HG03103 (cell line): ENCODE results near the gene GORASP1.

Source experiments
- ATAC-seq: cut with Tn5 transposase; IDR thresholded peaks from one replicate; pipeline ENCODE4 v1.9.1; 2021; ENCODE audit warnings: low read depth; ENCODE audit not compliant: unreplicated experiment

GORASP1 gene

DNA sequence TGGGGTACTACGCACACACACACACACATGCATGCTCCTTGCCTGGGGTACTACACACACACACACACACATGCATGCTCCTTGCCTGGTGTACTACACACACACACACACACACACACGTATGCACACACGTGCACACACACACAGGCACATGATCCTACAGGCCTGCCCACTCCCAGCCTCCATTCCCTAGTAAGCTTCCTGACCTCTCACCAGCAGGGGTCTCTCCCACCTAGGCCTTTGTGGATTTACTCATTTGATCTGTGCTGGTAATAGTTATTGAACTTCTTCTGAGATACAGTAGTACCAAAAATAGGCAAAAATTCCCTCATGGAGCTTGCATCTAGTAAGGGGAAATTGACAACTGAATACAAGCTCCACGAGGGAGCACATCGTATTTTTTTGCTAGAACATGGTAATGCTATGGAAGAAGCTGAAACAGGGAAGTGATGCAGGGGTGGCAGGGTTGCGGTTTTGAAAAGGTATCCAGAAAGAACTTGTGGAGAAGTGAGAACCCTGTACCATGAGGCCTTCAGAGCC is 19.2 kb upstream of the GORASP1 start:
- no peak for ATAC-seq

DNA sequence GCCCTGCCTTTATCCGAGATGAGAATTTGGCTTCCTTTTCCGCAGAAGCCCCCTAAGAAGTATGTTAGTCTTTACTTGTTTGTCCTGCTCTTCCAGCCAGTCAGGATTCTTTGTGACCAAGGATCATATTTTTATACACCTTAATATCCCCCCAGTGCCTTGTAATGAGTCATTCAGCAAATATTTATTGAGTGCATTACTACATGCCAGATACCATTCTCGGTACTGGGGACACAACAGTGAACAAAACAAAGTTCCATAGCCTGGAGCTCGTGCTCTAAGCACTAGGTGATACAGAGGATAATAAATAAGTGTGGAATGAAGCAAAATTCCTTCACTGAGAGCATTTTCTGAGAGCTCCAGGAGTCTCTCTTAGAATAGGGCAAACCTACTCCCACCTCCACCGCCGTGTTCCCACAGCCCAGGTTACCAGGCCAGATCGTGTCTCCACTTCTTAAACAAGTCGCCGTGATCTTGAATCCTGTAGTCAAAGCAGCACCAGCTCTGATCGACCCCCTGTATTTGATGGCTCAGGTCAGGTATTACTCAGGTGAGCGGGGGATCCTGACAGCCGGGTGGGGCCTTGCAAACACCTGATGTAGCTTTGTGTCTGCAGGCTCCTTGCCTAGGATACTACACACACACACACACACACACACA is 18.5 kb upstream of the GORASP1 start:
- no peak for ATAC-seq

DNA sequence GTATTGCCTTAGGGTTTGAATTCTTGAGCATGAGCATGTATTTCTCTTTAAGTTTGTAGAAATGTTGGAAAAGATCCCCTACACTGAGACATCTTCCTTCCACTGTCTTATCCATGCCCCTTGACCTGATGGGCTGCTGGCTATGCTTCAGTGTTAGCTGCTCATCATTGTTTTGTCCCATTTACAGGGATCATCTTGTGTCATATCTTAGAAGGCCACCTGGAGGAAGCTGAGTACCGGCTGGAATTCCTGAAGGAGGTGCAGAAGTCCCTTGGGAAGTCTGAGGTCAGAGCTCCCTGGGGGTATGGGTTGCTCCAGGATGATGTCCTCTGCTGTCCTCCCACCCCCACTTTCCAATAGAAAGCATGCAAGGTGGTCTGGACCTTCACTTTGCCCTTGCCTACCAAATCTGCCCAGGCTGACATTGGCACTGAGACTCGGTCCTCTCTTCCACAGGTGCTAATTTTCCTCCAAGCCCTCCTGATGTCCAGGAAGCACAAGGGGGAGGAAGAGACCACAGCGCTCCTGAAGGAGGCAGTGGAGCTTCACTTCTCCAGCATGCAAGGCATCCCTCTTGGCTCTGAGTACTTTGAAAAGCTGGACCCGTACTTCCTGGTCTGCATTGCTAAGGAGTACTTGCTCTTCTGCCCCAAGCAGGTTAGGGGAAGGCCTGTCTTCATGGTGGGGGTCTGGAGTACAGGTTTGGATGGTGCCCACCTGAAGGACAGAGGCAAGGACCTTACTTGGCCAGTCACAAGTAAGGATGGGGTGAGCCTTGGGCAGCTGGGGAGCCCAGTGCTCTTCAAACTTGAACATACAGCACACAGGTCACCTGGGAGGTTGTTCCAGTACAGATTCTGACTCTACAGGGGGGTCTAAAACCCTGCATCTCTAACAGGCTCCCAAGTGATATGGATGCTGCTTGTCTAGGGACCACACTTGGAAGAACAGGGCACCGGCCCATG is 17.7 kb upstream of the GORASP1 start:
- no peak for ATAC-seq

DNA sequence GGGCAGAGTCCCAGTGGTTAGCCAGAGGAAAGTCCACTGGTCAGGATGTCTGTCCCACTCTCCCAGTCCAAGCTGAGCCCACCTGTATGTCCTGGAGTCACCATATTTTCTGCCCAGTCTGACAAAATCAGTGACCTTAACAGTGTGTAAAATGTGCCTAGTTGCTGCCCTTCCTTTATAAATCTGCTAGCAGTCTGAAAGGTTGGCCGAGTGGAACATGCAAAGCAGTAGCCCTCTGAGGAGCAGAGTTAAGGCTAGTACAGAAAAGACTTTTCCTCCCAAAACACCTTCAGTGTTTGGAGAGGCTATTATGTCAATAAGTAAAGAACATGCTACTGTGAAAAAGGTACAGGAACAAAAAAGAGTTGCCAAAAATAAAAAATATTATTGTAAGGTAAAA is 15.4 kb upstream of the GORASP1 start:
- ATAC-seq: peak; percentile 42

DNA sequence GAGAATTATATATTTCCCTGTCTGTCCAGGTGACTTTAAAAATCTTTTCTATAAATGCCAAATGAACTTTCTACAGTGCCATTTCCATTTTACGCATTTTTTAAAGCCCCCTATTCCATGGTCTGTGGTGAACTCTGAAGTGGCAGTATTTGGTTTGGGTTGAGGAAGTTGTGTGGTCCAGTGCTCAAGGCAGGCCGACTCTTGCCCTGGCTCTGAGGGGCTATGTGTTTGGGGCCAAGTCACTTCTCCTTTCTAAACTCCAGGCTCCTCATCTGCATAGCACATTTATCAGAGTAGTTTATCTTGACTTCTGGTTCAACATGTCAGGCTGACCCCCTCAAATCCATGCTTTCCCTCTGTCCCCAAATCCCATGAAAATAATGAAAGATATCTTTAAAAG is 14.2 kb upstream of the GORASP1 start:
- no peak for ATAC-seq

DNA sequence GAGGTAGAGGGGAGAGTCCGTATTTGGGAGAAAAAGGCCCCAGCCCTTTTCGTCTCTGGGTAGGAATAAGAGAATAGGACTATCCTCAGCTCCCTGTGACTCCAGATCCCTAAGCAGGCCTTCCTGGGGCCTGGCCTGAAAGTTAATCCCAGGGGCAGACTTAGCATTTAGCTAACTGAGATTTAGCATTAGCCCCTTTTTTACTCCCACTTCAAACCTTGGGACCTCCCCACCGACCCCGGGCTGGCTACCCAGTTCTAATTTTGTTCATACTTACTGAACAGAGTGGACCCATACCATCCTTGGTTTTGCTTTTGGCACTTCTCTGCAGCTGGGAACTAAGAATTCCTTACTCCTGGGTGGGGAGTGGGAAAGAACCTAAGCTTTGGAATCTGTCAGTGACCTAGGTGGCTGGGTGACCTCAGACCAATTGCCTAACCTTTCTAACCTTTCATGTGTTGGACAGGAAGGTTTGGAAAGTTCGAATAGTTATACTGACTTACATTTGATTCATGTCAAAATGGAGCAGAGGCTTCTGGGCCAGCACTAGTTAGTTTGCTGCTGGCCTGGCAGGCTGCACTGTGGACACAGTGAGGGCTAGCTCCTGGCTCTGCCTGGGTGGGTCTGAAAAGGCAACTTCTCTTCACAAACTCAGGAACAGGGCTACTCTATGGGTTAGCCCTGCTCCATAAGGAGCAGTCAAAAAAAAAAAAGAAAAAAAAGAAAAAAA is 11.7 kb upstream of the GORASP1 start:
- no peak for ATAC-seq

DNA sequence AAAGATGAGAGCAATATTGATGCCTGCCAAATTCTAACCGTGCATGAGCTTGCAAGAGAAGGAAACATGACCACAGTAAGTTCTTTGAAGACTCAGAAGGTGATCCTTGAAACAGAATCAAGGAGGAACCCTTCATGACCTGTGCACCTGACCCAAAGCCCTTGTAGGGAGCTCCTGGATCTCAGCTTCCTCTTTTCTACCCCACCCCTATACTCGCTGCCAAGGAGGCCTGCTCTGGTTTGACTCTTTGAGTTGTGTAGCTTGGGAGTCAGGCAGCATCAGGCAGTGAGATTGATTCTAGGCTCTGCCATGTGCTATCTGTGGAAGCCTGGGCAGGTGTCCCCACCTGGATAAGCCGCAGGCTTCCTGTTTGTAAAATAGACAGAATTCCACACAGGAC is 10.7 kb upstream of the GORASP1 start:
- ATAC-seq: no peak

DNA sequence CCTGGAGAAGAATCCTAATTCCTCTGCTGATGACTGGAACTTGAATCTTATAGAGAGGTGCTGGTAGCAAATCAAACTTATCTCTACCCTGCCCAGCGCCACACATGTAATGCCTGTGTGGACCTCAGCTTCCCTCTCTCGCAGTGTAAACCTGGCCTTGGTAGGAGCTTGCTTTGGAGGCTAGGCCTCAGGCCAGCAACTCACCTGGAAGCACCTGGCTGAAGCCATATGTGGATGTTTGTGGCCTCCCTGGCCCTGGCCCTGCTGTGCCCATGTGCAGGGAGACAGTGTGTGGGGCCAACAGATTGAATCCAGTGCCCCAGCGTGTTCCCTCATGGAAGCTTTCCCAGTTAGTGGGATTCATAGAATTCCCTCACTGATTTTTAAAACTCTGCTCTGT is 8.4 kb upstream of the GORASP1 start:
- ATAC-seq: no peak

DNA sequence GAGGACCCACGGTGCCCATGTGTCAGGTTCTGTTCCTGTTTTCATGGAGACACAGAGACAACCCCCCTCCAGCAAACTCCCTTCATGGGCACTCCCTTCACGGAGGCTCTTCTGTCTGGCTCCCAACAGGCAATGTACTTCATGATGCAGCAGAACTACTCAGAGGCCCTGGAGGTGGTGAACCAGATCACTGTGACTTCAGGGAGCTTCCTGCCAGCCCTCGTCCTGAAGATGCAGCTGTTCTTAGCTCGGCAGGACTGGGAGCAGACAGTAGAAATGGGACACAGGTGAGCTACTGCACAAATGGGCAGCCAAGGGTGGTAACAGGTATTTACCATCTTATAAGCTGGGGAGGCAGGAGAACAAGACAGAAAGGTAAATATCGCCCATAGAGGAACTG is 7.0 kb upstream of the GORASP1 start:
- ATAC-seq: no peak

DNA sequence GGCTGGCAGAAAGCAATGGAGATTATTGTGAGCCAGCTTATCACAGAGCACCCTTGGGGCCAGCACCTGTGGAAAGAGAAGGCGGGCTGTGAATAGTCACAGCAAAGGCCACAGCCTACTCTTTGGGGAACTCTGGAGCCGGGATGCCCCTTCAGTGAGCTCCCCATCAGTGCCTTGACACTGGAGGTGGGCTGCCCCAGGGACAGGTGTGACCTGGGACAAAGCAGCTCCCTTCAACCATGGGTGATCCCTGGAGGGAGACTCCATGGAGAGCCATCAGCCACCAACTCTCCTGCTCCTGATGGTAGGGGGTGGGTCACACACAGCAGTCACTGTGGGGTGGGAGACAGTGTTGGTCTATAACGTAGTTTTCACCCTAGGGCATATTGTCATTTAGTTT is 5.9 kb upstream of the GORASP1 start:
- no peak for ATAC-seq

DNA sequence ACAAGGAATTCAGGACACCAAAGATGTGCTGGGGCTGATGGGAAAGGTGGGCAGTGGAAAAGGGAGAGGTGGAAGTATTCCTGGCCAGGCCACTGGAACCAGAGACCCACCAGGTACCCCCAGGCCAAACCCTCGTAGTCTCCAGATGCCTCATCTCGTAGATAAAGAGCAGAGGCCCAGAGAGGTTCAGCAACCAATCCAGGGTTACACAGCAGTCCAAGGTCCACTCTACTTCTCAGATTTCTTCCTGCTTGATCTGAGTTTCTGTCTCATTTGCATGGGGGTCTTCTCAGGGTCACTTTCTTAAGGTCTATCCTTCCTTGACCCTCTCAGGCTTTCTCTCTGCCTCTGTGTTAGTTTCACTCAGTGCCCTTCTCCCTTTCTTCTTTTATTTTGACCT is 5.1 kb upstream of the GORASP1 start:
- ATAC-seq: no peak

DNA sequence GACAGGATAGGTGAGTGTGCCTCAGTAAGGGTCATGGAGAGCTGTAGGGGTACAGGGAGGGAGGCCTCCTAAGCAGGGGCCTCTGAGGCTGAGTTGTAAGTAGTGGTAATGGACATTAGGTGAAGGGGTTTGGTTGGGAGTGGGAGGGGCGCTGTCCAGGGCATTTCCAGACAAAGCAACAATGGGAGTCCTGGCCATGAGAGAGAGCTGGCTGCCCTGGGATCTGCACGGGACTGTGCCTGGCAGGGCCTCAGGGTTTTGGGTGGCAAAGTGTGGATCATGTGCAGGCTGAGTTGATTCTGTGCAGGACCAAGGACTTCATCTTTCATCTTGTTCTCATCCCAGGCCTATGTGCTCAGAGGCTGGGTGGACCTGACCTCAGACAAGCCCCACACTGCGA is 4.7 kb upstream of the GORASP1 start:
- ATAC-seq: no peak

DNA sequence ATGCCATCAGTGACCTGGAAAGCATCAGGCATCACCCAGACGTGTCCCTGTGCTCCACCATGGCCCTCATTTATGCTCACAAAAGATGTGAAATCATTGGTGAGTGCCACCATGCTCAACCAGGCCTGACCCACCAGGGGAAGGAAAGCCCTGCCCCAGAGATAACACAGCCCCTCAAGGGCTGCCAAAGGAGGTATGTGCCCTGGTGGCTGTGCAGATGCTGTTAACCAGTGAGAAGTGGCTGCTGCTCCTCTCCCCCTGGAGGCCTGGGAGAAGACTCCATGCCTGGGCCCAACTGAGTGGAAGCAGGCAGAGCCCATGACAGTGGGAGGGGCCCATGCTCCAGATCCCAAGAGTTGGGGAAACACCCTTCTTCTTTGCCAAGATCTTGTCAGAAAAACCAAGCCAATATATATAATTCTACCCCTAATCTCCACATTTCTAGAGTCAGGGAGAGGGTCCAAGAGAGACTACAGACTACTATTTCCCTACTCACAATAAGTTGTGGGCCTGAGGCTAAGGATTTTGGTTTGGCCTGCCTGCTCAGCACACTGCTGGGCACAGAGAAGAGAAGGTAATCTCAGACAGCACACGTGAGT is 2.7 kb upstream of the GORASP1 start:
- ATAC-seq: no peak

DNA sequence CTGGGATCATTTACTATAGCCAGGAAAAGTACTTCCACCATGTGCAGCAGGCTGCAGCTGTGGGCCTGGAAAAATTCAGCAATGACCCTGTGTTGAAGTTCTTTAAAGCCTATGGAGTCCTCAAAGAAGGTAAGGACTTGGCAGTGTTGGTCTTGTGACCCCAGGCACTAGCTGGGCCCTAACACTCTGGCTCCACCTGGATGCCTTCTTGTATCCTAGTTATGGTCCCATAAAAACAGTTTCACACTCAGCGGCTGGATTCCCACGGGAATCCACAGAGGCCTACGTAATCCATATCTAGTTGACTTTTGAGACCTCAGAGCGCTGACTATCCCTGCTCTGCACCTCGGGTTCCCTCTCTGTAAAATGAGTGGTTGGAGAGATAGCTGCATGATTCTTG is 1.7 kb upstream of the GORASP1 start:
- ATAC-seq: no peak

DNA sequence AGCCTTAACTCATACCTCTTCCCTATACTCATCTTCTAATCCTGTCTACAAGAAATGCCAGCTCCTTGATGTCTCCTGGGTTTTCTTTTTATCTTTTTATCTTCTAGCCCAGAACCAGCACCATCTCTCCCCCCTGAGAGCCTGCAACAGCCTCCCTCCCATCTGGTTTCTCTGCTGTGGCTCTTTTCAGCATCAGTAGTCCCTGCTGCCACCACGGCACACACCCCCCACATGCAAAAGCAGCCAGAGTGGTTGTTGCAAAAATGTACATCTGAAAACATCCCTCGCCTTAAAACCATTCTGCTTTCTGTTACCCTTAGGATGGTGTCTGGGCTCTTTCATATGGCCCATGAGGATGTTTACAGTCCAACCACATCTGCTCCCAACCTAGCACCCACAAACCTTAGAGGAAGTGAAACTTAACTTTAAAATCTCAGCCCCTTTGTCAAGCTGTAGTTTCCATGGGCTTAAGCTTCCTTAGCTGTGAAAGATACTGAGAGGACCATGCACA is 828 bp upstream of the GORASP1 start:
- ATAC-seq: peak; percentile 78

DNA sequence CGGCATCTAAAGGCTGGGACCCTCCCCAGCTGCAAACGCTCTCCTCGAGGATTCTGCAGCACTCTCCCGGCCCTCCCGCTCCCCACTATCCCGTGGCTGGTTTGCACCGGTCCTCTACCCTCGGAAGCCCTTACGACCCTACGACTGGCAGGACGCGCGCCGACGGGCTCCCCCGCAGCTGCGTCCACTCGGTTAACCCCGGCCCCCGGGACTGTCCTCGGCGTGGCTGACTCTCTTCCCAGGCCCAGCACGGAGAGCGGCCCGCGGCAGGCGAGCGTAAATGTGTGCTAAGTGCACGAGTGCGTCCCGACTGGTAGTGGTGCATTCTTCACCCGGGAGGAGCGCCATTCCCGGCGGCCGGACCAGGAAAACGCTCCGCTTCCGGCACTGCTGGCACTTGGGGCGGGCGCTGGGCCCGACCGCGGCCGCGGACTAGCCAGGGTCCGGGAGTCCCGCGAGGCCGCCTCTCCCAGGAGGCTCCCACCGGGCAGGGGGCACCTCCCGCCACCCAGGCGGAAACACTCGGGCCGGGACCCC is 508 bp downstream of the GORASP1 start:
- ATAC-seq: peak; percentile 2

DNA sequence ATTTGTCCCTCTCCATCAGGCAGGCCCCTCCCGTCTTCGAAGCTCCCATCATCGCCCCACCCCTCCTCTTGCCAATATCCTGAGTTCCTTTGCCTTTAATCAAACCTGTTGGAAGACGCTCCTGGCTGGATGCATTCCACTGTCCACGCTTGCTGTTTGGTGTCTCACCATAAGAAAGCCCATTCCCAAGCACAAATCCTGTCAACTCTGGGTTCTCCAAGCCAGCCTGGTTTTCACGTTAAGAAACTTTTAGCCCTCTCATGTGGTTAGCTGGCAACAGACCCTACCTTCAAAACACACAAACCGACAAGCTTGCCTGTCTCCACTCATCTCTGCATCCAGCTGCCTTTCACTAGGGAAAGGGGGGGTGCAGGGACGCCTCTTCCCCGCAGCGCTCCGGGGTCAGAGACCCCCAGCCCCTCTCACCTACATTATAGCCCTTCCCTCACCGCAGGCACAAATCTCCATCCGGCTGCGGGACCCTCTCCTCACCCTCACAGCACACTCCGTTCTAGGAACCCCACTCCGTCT is 1.1 kb downstream of the GORASP1 start:
- no peak for ATAC-seq

DNA sequence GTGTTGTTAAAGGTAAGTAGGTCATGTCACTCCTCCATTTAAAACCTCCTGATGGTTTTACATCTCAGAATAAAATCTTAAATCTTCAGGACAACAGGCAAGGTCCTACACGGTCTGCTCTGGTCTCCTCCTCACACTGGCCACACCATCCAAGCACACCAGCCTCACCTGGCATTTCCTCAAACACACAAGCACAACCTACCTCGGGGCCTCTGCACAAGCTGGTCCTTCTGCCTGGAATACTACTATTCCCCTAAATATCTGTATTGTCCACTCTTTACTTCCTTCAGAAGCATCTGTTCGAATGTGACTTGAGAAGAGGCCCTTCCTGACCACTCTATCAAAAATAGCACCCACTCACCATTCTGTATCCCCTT is 1.8 kb downstream of the GORASP1 start:
- no peak for ATAC-seq

DNA sequence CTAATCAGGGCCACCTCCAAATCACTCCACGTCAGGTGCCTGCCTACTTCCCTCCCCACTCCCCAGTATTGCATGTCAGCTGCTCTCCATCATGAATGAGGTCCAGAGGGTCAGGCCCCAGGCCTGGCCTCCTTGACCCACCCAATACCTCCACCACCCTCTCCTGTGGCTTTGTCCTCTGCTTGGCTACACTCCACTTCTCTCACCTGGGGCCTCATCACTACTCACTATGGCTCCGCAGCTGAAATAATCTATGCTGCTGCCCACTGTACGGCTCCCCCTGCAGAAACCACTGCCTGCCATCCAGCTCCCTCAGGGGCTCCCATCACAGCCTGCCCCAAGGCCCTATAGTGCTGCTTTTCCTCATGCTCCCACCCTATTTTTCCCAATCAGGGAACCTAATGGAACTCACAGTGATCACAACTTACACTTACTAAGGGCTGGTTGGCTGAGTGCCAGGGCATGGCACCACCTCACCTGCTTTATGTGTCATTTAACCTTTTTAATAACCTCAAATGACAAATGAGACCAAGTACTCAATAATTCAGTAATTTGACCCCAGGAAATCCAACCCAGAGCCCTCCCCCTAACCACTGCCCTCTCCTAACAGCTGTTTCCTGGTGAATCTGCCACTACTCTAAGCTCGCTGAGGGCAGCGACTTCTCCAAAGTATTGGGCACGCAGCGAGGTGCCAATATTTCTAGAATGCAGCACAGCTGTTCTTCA is 2.3 kb downstream of the GORASP1 start:
- ATAC-seq: no peak
